HEK293T (cell line): ENCODE results near the gene EDC3.

Source experiments
- CTCF ChIA-PET: fragments of 350-600 bp; formaldehyde crosslinking; extraction: SDS; loops from one replicate; lab custom pipeline; 2021; ENCODE audit warnings: antibody characterized with exemption, inconsistent platforms; lab: Yijun Ruan, JAX
- POLR2A ChIA-PET: fragments of 350-600 bp; formaldehyde crosslinking; extraction: SDS; loops from one replicate; lab custom pipeline; 2020; ENCODE audit warnings: antibody characterized with exemption, inconsistent platforms; lab: Yijun Ruan, JAX
- DNase-seq: peaks from one replicate; pipeline ENCODE4 v3.0.0; 2012; ENCODE audit warnings: mixed read lengths; ENCODE audit errors: extremely low spot score
- ARNT ChIP-seq: fragments of 450-650 bp; IDR thresholded peaks from 2 replicates; pipeline ENCODE4 v1.6.1; 2017; ENCODE audit warnings: mild to moderate bottlenecking
- BHLHE40 ChIP-seq: fragments of 450-650 bp; IDR thresholded peaks from 2 replicates; pipeline ENCODE4 v1.6.1; 2016; ENCODE audit warnings: mild to moderate bottlenecking, moderate library complexity, borderline replicate concordance
- CTBP1 ChIP-seq: fragments of 450-650 bp; IDR thresholded peaks from 2 replicates; pipeline ENCODE4 v1.6.1; 2016; ENCODE audit warnings: borderline replicate concordance
- ELF4 ChIP-seq: fragments of 450-650 bp; IDR thresholded peaks from 2 replicates; pipeline ENCODE4 v1.6.1; 2017; ENCODE audit warnings: antibody characterized with exemption
- FOXA1 ChIP-seq: fragments of 450-650 bp; IDR thresholded peaks from 2 replicates; pipeline ENCODE4 v1.6.1; 2016; ENCODE audit warnings: mild to moderate bottlenecking
- FOXK2 ChIP-seq: fragments of 450-650 bp; IDR thresholded peaks from 2 replicates; pipeline ENCODE4 v1.6.1; 2016; ENCODE audit warnings: mild to moderate bottlenecking
- FOXM1 ChIP-seq: fragments of 450-650 bp; IDR thresholded peaks from 2 replicates; pipeline ENCODE4 v1.6.1; 2017; ENCODE audit warnings: mild to moderate bottlenecking, borderline replicate concordance
- HDGF ChIP-seq: fragments of 450-650 bp; IDR thresholded peaks from 2 replicates; pipeline ENCODE4 v1.6.1; 2017; ENCODE audit warnings: antibody characterized with exemption, borderline replicate concordance
- L3MBTL2 ChIP-seq: fragments of 450-650 bp; conservative IDR thresholded peaks from 2 replicates; pipeline ENCODE4 v1.6.1; 2016; ENCODE audit warnings: mild to moderate bottlenecking
- LEF1 ChIP-seq: fragments of 450-650 bp; IDR thresholded peaks from 2 replicates; pipeline ENCODE4 v1.6.1; 2017; ENCODE audit warnings: mild to moderate bottlenecking, borderline replicate concordance
- NFRKB ChIP-seq: fragments of 450-650 bp; IDR thresholded peaks from 2 replicates; pipeline ENCODE4 v1.6.1; 2016; ENCODE audit warnings: mild to moderate bottlenecking, moderate library complexity
- SP1 ChIP-seq: fragments of 450-650 bp; IDR thresholded peaks from 2 replicates; pipeline ENCODE4 v1.6.1; 2017
- SUZ12 ChIP-seq: fragments of 450-650 bp; IDR thresholded peaks from 2 replicates; pipeline ENCODE4 v1.6.1; 2016; ENCODE audit warnings: mild to moderate bottlenecking
- TARDBP ChIP-seq: fragments of 450-650 bp; IDR thresholded peaks from 2 replicates; pipeline ENCODE4 v1.6.1; 2016
- ZNF384 ChIP-seq: fragments of 450-650 bp; IDR thresholded peaks from 2 replicates; pipeline ENCODE4 v1.6.1; 2016
- TF ChIP-seq, protein P1 (sequence below): fragments of 450-650 bp; IDR thresholded peaks from 2 replicates; pipeline ENCODE4 v1.6.1; 2016

The EDC3 gene

DNA sequence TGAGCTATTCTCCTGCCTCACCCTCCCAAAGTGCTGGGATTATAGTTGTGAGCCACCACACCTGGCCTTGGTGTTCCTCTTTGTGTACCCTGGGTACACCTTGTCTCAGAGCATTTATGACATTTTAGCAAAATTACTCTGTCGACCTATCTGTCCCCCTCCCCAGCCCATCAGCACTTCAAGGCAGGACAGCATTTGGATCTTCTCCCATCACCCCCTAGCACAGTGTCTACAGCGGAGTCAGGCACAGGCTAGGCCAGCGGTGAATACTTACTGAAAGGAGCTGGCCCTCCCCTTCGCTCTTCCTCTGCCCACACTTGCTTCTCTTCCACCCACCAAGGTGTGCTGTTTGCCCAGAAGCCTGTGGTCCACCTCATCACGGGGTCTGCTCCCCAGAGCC, 100.6 kb downstream of the EDC3 start:
- no peak for DNase-seq
- POLR2A ChIA-PET: no interaction called here
- CTCF ChIA-PET: no interaction called here
- TF ChIP-seq SP1: no peak
- no peak for TF ChIP-seq SUZ12
- no peak for TF ChIP-seq HDGF
- TF ChIP-seq ARNT: no peak
- no peak for TF ChIP-seq NFRKB
- TF ChIP-seq FOXM1: no peak
- TF ChIP-seq LEF1: no peak
- no peak for TF ChIP-seq TARDBP
- TF ChIP-seq, protein P1, sequence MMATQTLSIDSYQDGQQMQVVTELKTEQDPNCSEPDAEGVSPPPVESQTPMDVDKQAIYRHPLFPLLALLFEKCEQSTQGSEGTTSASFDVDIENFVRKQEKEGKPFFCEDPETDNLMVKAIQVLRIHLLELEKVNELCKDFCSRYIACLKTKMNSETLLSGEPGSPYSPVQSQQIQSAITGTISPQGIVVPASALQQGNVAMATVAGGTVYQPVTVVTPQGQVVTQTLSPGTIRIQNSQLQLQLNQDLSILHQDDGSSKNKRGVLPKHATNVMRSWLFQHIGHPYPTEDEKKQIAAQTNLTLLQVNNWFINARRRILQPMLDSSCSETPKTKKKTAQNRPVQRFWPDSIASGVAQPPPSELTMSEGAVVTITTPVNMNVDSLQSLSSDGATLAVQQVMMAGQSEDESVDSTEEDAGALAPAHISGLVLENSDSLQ: no peak
- no peak for TF ChIP-seq L3MBTL2
- no peak for TF ChIP-seq ELF4

DNA sequence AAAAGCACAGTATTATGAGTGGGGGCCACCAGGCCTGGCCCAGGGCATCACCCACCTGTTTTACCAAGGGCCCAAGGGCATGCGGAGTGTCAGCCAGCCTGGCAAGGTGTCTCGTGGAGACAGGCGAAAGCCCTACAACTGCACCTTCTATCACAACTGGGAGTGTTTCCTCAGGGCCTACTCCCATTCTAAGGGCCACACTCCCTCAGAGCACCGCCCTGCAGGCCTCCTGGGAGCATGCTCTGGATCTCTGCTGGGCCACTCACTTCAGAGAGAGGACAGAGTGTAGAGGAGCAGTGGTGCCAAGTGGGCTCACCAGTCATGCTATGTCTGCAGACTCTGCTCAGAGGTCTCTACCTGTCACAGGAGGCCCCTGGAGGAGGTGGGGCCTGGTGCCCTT, 101.4 kb downstream of the EDC3 start:
- CTCF ChIA-PET: no interaction called here
- TF ChIP-seq NFRKB (no peak), ARNT (no peak), CTBP1 (no peak), SUZ12 (no peak), BHLHE40 (no peak), FOXK2 (no peak), TARDBP (no peak), HDGF (no peak), L3MBTL2 (no peak), ZNF384 (no peak), ELF4 (no peak), LEF1 (no peak), SP1 (no peak), FOXA1 (no peak), FOXM1 (no peak)
- TF ChIP-seq, protein P1: no peak
- no peak for DNase-seq
- POLR2A ChIA-PET: no interaction called here

DNA sequence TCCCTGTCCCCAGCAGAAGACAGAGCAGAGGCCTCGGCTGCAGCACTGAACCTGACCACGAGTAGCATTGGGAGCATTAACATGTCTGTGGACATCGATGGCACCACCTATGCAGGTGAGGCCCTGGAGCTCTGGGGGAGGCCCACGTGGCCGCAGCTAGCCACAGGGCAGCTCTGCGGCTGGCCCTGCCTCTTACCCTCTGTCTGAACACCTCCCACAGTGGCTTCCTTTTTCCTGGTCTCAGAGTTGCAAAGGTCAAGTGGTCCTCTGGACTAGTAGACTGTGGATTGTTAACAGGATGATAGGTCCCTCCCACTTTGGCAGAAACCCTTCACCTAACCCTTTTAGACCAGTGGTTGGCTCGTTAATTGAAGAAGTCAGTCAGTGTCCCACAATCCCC, 102.7 kb downstream of the EDC3 start:
- DNase-seq: no peak
- TF ChIP-seq L3MBTL2 (no peak), ELF4 (no peak), TARDBP (no peak), FOXK2 (no peak), FOXA1 (no peak), FOXM1 (no peak), ARNT (no peak), SUZ12 (no peak)
- POLR2A ChIA-PET: interaction anchor here (1.7 kb wide), 1 partner anchor 10 kb away, joined by 4 read pairs; no protein-coding TSS in a partner anchor
- CTCF ChIA-PET: interaction anchor here (0.6 kb wide), 1 partner anchor 120 kb away, joined by 3 read pairs; no protein-coding TSS in a partner anchor

DNA sequence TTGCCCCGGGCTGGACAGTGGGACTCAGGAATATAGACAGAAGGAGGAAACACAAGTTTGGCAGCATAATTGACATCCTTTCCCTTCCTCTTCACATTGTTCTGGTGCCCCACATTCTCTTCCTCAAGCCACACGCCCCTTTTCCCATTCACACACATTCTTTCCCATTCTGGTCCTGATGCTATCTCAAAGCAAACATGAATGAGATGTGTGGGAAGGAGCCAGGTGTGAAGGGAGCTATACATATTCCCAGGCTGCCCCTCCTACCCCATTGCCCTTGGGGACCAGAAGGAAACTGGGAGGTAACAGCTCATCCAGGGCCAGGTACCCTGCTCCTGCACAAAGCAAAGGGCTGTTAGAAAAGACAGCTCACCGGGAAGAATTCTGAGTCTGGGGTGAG, 103.6 kb downstream of the EDC3 start:
- POLR2A ChIA-PET: interaction anchor here (1.7 kb wide), 1 partner anchor 11 kb away, joined by 4 read pairs; no protein-coding TSS in a partner anchor
- TF ChIP-seq SUZ12 (no peak), ZNF384 (no peak), HDGF (no peak), NFRKB (no peak), FOXA1 (no peak), ARNT (no peak)
- CTCF ChIA-PET: no interaction called here
- no peak for DNase-seq

DNA sequence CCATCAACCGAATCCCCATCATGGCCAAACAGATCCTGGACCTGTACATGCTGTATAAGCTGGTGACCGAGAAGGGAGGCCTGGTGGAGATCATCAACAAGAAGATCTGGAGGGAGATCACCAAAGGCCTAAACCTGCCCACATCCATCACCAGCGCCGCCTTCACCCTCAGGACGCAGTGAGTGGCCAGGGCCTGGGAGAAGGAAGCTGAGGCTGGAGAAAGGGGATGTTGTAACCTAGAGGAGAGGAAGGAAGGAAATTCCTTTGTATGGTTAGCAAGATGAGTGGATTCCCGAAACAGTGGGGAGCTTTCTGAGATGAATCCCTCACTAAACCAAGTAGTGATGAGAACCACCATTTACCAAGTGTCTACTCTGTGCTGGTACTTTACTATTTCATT, 106.0 kb downstream of the EDC3 start:
- DNase-seq: no peak
- POLR2A ChIA-PET: no interaction called here
- TF ChIP-seq FOXK2: no peak
- TF ChIP-seq FOXA1: no peak
- no peak for TF ChIP-seq L3MBTL2
- no peak for TF ChIP-seq HDGF
- no peak for TF ChIP-seq BHLHE40
- TF ChIP-seq ARNT: no peak
- TF ChIP-seq CTBP1: no peak
- TF ChIP-seq LEF1: no peak
- no peak for TF ChIP-seq SP1
- TF ChIP-seq NFRKB: no peak
- no peak for TF ChIP-seq SUZ12
- no peak for TF ChIP-seq ELF4
- TF ChIP-seq FOXM1: no peak
- TF ChIP-seq TARDBP: no peak
- TF ChIP-seq ZNF384: no peak
- TF ChIP-seq, protein P1: no peak
- CTCF ChIA-PET: no interaction called here

DNA sequence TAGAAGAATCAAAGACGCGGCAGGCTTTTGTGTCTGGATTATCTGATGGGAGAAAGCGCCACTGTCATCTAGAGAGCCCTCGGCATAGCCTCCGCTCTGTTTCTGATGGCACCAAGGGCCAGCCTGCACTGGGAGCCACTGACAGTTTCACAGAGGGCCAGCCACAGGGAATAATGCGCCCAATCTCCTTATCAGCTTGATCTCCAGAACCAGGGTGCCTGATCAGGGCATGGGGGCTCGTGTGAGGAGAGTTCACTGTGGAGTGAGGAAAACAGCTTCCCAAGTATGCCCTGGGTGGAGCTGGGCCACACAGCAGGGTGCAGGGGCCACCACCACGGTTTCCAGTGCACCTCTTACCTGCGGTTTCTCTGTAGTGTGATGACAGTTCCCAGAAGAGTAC, 110.0 kb downstream of the EDC3 start:
- no peak for DNase-seq
- TF ChIP-seq ELF4 (no peak), L3MBTL2 (no peak), BHLHE40 (no peak), ZNF384 (no peak), SUZ12 (no peak), FOXK2 (no peak), NFRKB (no peak), SP1 (no peak), FOXM1 (no peak), LEF1 (no peak), ARNT (no peak), CTBP1 (no peak), FOXA1 (no peak), TARDBP (no peak), HDGF (no peak)
- TF ChIP-seq, protein P1: no peak
- ChIA-PET POLR2A (no interaction called here), CTCF (no interaction called here)
